GM21619 (cell line): ENCODE measurements around the gene FAM221B.

Experiments used
- ATAC-seq: cut with Tn5 transposase; IDR thresholded peaks from one replicate; pipeline ENCODE4 v1.9.1; 2021; ENCODE audit not compliant: unreplicated experiment

Gene FAM221B, protein sequence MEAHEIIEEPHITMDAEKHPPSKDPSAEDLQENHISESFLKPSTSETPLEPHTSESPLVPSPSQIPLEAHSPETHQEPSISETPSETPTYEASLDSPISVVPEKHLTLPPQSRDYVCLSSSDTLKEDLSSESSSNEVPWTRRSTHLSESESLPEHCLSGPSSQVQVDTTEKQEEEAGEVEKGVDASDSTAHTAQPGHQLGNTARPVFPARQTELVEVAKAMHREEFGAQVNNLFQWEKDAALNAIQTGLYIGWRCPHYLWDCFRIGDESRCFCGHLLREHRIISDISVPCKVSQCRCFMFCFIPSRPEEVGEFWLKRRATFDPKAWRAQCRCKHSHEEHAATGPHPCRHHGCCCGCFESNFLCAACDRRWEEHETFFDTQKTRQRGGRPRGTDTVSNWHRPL

DNA sequence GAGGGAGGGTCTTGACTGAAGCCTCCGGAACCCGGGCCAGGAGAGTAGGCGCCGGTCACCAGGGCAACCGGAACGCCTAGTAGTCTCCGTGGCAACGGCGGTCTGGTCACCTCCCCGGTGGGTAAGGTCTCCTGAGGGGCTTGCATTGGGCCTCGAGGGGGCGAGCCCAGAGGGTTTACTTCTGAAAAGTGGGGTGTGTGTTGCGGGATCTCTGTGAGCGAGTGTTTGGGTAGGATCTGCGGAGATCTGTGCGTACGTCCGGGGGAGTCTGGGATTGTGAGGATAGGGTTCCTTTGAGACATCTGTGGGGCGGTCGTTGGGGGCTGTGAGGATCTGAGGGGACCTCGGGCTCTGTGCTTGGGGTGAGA, at the start of gene FAM221B:
Gene FAM221B (minus strand): TSS at position 17 of the 368 bp plus-strand sequence. CDS start 2,571 bp downstream, outside the sequence.
- ATAC-seq, result no peak

DNA sequence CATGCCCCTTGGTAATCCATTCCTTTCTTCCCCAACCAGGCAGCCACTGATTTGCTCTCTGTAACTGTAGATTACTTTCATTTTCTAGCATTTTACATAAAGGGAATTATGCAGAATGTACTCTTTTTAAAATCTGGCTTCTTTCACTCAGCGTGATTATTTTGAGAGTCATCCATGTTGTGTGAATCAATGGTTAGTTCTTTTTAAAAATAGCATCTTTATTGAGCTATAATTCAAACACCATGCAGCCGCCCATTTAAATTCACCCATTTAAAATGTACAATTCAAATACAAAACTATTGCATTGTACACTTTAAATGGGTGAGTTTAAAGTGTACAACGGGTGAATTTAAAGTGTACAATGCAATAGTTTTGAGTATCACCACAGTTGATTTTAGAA, 44.0 kb upstream of the FAM221B start:
- no peak for ATAC-seq

DNA sequence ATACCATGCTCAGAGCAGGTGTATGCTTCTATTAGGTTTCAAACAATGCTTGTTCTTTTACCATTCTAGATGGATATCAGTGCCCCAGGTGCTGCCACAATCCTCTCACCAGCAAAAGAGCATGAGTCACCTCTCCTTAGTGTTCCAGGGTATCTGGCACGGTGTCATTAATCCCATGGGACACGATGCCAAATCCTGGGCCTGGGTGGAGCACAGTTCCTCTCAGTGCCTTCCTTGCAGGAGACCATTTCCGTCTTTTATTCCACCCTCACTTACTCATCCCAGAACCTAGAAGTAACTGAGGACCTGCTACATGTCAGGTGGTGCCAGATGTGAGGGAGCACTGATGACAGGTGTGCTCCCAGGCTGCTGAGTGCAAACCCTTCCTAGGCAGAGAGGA, 43.0 kb upstream of the FAM221B start:
- no peak for ATAC-seq

DNA sequence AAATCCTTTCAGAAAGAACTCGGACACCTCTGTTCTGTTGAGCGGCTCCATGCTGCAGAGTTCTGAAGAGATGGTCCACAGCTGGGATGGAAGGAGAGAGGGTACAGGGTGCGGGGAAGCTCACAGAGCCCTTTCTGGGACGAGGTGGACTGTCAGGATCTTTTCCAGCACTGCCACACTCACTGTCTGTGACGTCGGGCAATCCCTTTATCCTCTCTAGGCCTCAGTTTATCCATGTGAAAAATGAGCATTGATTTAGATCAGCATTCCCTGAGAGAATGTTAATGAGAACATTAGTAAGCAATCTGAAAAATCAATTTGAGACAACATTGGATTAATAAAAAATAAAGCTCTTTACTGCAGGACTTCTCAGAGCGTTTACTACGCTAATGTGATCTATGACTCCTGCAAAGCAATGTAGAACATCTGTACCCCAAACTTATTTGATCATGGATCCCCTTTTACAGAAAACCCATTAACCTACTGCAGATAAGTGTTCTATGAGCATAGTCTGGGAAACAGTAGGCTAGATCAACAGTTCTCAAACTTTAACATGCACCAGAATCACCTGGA, 41.9 kb upstream of the FAM221B start, which contains the start of gene OR13J1:
Gene OR13J1 (minus strand): TSS at position 51 of the 573 bp plus-strand sequence. CDS start 0 bp downstream, at position 51.
- no peak for ATAC-seq

DNA sequence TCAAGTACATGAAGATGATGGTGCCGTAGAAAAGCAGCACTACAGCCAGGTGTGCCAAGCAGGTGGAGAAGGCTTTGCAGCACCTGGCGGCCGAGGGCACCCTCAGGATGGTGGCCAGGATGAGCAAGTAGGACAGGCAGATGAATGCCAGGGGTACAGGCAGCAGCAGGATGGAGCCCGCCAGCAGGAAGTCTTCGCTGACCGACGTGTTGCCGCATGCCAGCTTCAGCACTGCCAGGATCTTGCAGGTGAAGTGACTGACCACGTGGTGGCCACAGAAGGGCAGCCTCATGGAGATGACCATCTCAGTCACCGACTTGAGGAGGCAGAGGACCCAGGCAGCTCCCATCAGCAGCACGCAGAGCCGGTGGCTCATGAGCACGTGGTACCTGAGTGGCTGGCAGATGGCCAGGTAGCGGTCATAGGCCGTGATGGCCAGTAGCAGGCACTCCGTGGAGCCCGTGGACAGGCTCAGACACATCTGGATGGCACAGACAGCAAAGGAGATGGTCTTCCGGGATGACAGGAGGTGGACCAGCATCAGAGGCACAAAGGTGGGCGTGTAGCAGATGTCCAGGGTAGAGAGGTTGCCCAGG, 41.2 kb upstream of the FAM221B start:
- ATAC-seq, result no peak

DNA sequence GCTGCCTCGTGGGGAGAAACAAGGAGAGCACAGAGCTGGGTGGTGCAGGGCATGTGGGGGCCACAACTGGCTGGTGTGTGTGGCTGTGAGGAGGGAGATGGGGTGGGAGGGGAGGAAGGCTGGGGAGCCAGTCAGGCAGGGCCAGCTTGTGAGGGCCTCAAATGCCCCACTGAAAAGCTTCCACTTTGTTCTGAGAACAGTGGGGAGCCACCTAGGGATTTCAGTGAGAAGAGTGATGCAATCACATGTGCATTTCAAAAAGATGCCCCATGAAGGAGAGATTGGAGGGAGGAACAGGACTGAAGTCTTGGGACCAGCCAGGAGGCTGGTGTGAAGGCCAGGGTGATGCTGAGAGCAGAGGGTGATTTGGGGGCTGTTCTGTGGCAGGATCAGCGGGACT, 40.4 kb upstream of the FAM221B start:
- no peak for ATAC-seq

DNA sequence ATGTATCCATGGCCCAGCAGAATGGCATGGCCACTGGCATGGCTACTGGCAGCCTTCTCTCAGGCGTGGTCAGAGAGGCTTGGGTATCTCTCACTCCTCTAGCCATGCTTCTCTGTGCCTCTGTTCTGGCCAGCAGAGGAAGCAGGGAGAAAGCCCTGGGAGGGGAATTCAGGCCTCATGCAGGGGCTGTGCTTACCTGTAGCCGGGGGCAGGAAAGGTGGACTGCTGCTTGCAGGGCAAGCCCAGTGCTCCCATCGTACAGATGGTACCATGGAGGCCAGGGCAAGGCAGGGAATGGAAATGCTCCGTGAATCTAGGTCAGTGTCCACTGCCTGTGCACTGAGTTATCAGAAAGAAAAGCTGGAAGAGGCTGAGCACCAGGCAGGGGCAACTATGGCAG, 39.0 kb upstream of the FAM221B start:
- no peak for ATAC-seq

DNA sequence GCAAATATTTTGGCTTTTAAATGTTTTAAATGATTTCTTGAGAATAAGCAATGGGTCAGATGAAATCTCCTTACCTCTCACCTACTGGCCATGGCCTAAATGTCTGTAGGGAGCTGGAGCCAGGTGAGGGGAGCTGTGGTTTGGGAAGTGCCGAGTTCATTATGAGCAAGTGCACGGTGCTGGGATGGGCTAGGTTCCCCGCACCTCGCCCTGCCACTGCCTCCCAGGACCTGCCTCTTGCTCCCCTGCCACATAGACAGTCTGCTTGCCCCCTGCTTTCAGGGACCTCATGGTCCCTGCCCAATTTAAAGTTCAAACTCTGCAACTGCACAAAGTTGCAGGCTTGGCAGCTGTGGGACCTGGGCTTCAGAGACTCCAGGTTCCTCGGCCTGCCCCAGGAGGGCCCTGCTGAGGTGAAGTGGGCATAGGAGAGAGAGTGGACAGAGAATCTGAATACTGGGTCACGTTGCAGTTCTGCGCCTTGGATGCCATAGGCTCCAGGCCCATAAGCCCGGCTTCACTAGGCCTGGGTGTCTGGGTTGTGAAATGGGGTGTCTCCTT, 36.2 kb upstream of the FAM221B start:
- ATAC-seq, result no peak

DNA sequence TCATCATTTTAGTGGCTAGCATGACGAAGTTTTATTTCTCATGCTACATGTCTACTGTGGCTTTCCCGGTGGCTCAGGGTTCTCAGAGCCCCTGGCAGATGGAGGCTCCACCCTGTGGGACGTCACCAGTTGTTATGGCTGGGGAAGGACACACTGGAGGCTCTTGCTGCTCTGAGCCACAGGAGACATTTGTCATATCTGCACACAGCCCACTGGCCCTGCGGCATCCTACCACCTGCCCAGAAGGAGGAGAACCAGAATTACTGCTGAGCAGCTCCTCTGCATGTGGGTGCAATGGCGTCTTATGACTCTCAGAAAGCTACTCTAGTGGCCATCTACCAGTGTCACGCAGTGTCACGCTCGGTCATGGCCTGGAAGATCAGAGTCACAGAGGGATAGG, 35.1 kb upstream of the FAM221B start:
- no peak for ATAC-seq

DNA sequence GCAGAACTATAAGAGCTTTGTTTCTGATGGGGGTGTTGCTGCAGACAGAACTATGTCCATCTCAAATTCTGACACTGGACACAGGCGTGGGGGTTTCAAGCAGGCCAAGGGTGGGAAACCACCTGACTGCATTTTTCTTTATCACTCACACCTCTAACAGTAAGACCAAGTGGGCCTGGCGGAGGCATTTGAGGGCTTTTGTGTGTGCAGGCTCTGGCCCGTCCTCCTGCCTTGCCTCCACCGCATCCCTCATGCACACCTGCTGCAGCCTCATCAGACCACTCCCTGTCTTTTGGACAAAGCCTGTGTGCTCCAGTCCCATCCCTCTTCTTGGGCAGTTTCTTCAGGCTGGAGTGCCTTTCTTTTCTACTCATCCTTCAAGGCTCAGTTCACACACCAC, 33.8 kb upstream of the FAM221B start:
- ATAC-seq, result no peak

DNA sequence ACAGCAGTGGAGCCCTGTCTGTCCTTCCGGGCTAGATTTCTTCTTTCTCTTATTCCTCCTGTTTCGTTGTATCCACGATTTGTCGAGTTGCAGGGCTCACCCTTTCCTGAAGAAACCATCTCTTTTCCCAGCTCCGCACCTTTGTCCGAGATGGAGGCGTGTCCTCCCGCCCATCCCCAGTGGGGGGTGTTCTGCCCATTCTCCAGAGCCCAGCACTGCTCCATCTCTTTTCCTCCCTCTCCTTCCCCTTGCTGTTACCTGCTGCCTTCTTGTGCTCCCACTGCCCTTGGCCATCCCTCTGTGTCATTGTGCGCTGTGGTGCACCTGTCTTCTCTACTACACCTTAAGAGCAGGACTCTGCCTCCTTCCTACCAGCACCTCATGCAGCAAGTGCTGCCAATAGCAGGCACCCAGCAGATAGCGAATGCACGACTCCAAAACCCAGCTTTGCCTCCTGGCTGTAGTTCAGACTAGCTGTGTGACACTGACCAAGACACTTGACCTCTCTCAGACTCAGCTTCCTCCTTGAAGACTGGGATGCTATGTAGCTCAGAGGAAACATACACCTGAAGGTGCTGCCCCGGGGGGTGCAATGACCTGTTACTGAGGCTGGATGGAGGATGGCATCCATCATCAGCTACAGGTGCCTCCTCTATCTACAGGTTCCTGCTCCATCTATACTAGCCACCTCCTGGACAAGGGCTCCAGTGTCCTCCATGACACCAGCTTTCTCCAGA, 32.8 kb upstream of the FAM221B start:
- ATAC-seq, result no peak

DNA sequence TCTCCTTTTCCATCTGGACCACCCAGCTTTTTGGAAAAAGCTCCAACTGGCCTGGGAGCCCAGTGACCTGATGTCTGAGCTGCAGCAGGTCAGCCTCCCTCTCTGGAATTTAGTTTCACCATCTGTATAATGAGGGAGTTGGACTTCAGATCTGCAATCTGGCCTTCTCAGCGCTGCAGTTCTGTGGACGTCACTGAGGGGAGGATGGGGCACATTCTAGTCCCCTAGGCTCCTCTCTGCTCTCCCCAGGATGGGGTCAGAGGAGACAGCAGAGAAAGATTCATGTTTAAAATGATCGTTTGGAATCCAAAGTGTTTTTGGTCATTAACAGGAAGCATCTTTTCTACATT, 31.4 kb upstream of the FAM221B start:
- ATAC-seq, result no peak

DNA sequence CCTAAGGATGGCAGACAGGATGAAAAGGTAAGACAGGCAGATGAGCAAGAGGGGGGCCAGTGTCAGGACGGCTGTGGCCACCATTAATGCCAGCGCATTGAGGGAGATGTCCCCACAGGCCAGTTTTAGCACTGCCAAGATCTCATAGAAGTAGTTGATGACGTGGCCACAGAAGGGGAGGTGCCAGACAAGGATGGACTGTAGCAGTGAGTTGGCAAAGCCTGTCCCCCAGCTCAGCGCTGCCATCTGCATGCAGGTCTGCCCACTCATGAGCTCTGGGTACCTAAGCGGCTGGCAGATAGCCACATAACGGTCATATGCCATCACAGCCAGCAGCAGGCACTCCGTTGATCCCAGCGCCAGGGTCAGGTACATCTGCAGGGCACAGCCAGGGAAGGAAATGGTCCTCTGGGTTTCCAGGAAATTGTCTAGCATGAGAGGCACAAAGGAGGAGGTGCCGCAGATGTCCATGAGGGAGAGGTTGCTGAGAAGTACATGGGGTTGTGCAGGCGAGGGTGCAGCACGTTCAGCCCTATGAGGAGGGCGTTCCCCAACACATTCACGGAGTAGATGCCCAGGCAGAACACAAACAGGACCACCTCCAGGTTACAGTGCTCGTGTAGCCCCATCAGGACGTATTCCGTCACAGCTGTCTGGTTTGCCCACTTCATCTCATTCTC, 30.9 kb upstream of the FAM221B start:
- ATAC-seq, result no peak

DNA sequence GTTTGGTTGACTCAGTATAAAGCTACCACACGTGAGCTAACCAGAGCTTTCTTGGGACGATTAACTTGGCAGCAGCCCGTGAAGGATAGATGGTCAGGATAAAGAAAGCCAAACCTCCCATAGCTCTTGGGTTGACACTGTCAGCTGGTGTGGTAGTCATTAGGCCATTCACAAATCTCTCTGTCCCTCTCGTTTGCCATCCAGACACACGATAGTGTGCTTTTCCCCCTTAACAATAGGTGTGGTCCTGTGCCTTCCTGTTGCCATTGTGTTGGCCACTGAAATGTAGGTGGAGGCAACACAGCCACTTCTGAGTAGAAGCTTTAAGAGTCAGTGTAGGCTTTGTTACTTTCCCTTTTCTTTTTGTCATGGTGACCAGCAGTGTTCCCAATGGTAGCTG, 29.9 kb upstream of the FAM221B start:
- no peak for ATAC-seq

DNA sequence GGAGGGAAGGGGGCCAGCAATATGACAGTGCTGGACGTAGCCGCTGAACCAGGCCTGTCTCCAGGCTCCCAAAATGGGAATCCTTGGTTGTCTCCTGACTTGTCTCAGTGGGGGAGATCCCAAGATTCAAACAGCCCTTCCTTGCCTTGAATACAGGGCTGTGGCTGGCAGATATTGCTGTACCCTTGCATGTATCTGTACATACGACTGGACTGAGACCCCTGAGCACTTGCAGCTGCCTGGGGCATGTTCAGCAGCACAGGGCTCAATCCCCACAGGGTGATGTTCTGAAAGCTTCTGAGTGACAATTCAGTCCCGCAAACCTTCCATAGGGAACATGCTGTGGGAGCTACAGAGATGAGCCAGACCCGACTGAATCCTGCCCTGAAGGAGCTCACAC, 28.4 kb upstream of the FAM221B start:
- ATAC-seq, result no peak

DNA sequence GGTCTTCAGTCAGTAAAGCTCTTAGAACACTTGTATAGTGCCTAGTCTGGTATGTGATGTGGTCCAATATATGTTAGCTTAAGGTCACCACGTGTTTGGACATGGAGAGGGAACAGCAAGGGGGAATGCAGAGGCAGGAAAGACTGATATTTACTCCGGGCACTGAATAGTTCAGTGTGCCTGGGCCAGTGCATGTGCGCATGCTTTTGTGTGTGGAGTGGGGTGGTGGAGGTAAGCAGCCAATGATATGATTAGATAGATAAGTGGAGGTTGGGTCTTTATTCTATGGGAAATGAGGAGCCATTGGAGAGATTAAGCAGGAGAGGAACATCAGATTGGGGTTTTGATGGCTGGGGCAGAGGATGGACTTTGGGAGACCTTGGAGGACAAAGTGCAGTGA, 27.7 kb upstream of the FAM221B start:
- ATAC-seq, result no peak

DNA sequence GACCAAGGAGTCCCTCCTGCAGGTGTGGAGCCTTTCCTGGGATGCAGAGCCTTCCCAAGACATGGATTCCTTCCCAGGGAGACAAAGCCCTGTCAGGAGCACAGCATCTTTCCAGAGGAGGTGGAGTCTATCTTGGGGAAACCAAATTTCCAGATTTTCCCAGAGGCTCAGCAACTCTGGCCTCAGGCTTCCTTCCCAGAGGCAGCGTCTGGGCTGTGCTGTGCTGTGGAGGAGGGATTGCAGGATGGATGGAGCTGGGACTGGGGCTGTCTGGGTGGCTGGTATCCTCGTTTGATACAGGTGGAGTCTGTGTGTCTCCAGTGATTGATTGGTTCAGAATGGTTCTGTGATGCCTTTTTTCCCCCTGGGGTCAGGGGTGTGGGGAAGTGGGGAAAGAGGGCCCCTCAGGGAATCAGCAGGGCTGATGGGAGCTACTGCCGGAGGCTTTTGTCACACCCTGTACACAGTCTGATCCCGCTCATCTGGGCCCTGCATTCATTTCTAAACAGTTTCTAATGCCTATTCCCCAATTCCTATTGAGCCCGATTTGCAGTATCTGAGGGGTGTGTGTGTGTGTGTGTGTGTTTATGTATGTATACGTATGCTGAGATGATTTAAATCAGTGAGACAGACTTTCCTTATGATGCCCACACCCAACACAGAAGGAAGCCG, 25.7 kb upstream of the FAM221B start:
- no peak for ATAC-seq

DNA sequence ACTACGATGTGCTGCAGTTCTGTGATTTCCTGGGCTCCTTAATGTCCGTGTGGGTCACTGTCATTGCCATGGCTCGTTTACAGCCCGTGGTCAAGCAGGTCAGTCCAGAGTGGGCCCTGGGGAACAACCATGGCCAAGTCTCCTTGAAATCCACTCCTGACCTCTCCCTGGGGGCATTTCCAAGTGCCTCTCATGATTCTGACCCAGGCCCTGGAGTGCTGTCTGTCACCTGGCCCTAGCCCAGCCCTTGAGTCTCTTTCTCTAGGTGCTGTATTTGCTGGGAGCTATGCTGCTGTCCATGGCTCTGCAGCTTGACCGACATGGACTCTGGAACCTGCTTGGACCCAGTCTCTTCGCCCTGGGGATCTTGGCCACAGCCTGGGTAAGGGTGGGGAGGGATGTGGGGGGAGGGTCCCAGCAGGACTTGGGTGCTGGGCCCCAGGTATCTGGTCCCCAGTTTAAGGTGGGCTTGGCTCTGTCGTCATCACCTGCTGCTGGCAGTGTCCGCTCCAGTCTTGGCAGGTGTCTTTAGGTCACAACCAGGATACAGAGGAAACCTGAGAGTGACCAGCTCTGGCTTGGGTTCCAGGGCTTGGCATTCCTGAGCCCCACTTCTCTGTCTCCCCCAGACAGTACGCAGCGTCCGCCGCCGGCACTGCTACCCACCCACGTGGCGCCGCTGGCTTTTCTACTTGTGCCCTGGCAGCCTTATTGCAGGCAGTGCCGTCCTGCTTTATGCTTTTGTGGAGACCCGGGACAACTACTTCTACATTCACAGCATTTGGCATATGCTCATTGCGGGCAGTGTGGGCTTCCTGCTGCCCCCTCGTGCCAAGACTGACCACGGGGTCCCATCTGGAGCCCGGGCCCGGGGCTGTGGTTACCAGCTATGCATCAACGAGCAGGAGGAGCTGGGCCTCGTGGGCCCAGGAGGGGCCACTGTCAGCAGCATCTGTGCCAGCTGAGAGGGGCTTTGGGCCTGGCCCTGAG, 24.6 kb upstream of the FAM221B start:
- no peak for ATAC-seq

DNA sequence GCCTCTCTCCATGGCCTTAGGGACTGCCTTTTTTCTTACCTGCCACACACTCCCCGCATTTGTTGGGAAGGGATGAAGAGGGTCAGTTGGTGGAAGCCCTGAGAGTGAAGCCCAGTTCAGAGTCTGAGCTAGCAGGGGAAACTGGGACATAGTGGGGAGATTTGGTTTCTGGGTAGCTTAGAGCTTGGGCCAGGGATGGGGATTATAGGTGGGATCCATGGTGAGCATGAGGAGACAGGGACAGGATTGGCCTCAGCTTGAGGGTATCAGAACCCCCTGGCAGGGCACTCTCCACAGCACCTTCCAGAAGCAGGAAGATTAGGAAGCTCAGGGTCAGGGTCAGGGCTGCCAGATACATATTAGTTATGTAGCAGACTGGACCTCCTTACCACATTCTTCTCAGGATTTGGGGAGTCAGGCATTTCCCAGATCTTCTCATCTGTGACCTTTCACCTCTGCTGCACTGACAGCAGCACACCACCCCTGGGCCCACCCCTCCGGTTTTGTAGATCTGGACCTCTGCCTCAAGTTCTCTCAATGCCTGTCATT, 23.8 kb upstream of the FAM221B start:
- no peak for ATAC-seq
